ENCODE data around the gene PPARD. TPM values are rescaled to one million over a fixed set of nuclear protein-coding genes. Genes with fewer than 3 reads are reported as not detected.
A peak's percentile ranks its signal among the peaks of the same experiment; 100 is the strongest.

PPARD gene
- total and polyA plus RNA-seq, 4 donors: 4.9 to 44.1 (median 27.7) TPM

GRCh38 chr6:35372633-35373032 is 30.3 kb downstream of the PPARD start:
- no peak for DNase-seq (ENCODE audit: low read depth in 4 of 6, low spot score in 6 of 6)
- Histone ChIP-seq H3K9me3 (ENCODE audit: control insufficient read depth, insufficient read depth, low read length) (no peaks in the 10 kb centered on the region), H3K36me3 (ENCODE audit: control insufficient read depth, insufficient read depth, low read length) (no peaks in the 10 kb centered on the region), H3K4me3 (ENCODE audit: low read depth, low read length) (no peak overlapping the region), H3K27me3 (ENCODE audit: control insufficient read depth, insufficient read depth, low read length) (no peaks in the 10 kb centered on the region), H3K4me1 (ENCODE audit: control insufficient read depth, insufficient read depth, low read length) (peaks cover 11% of the 10 kb centered on the region), H3K27ac (ENCODE audit: low read depth, low read length) (no peak overlapping the region)

GRCh38 chr6:35376281-35376680 is 33.9 kb downstream of the PPARD start:
- no peaks in the 10 kb centered on the region for H3K36me3 ChIP-seq (ENCODE audit: control insufficient read depth, insufficient read depth, low read length)
- peaks cover 8% of the 10 kb centered on the region for H3K4me1 ChIP-seq (ENCODE audit: control insufficient read depth, insufficient read depth, low read length)
- 100% methylated on average over 1 of the region's 2 CpGs for WGBS (ENCODE audit: insufficient coverage)
- H3K27ac ChIP-seq (ENCODE audit: low read depth, low read length): no peak overlapping the region
- DNase-seq (ENCODE audit: low read depth in 4 of 6, low spot score in 6 of 6): no peak
- H3K9me3 ChIP-seq (ENCODE audit: control insufficient read depth, insufficient read depth, low read length): no peaks in the 10 kb centered on the region
- H3K4me3 ChIP-seq (ENCODE audit: low read depth, low read length): no peak overlapping the region
- no peaks in the 10 kb centered on the region for H3K27me3 ChIP-seq (ENCODE audit: control insufficient read depth, insufficient read depth, low read length)

DNA sequence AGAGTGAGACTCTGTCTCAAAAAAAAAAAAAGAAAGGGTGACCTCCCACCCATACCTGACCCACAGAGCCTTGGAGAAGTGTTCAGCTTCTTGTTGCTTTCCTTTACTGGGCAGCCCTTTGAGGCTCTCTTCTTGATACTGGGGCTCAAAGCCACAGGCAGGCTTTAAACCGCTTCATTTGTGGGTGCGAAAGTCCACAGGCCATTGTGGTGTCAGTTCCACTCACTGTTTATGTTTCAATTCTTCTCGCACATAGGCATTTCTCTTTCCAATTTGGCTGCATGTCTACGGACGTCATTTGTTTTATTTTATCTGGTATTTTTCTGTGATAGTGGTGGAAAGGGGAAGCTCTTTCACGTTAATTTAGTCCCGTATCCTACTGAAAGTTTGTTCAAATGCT is 34.6 kb downstream of the PPARD start:
- WGBS (ENCODE audit: insufficient coverage): 83% methylated on average over 3 of the region's 7 CpGs
- Histone ChIP-seq H3K9me3 (ENCODE audit: control insufficient read depth, insufficient read depth, low read length) (no peaks in the 10 kb centered on the region), H3K27me3 (ENCODE audit: control insufficient read depth, insufficient read depth, low read length) (no peaks in the 10 kb centered on the region), H3K36me3 (ENCODE audit: control insufficient read depth, insufficient read depth, low read length) (no peaks in the 10 kb centered on the region), H3K4me3 (ENCODE audit: low read depth, low read length) (no peak overlapping the region), H3K27ac (ENCODE audit: low read depth, low read length) (peak overlapping the region; percentile 0), H3K4me1 (ENCODE audit: control insufficient read depth, insufficient read depth, low read length) (peaks cover 8% of the 10 kb centered on the region)
- DNase-seq (ENCODE audit: low read depth in 4 of 6, low spot score in 6 of 6): peak in 1 of 6 donors; percentile 33

DNA sequence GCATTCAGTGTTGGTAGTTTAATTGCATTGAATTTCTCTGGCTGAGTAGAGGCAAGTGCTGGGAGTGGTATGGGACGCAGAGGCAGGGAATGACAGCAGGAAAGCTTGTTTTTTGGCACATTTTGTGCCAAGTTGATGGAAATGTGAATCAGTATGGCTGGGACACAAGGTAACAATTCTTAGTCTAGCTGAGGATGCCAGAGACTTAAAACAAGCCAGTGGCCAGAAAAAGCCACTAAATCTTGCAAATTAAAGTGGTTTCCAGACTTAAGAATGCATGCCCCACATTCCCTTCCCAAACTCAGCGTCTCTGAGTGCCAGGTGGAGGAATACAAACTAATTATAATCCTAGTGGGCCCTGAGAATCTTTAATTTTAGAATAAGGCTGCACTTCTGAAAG is 35.9 kb downstream of the PPARD start:
- Histone ChIP-seq H3K4me3 (ENCODE audit: low read depth, low read length) (no peak overlapping the region), H3K36me3 (ENCODE audit: control insufficient read depth, insufficient read depth, low read length) (no peaks in the 10 kb centered on the region), H3K27ac (ENCODE audit: low read depth, low read length) (no peak overlapping the region), H3K9me3 (ENCODE audit: control insufficient read depth, insufficient read depth, low read length) (no peaks in the 10 kb centered on the region), H3K27me3 (ENCODE audit: control insufficient read depth, insufficient read depth, low read length) (no peaks in the 10 kb centered on the region), H3K4me1 (ENCODE audit: control insufficient read depth, insufficient read depth, low read length) (peaks cover 8% of the 10 kb centered on the region)
- DNase-seq (ENCODE audit: low read depth in 4 of 6, low spot score in 6 of 6): peak in 1 of 6 donors; percentile 77
- 53% methylated on average over 1 of the region's 2 CpGs for WGBS (ENCODE audit: insufficient coverage)

GRCh38 chr6:35381132-35381531 is 38.8 kb downstream of the PPARD start:
- no CpG with 5 or more reads among the region's 6 CpGs for WGBS (ENCODE audit: insufficient coverage)
- H3K36me3 ChIP-seq (ENCODE audit: control insufficient read depth, insufficient read depth, low read length): no peaks in the 10 kb centered on the region

DNA sequence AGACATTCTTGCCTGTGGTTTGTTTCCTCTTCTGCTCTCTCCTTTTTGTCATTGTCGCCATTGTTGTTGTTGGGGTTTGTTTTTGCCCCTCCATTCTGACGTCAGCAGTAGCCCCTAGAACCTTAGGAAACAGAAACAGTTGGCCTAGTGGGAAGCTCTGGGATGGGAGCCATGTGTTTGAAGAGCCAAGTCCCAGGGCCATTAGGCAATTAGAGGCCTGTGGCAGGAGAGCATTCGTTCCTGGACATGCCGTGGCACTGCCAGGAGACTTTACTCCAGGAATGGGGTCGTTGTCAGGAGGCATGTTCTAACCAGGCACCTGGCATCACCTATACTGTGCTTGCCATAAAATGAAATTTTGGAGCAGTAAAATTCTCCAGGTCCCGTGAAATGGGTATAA is 39.7 kb downstream of the PPARD start:
- H3K9me3 ChIP-seq (ENCODE audit: control insufficient read depth, insufficient read depth, low read length): no peaks in the 10 kb centered on the region
- H3K27ac ChIP-seq (ENCODE audit: low read depth, low read length): no peak overlapping the region
- 67% methylated on average over 1 of the region's 6 CpGs for WGBS (ENCODE audit: insufficient coverage)
- peaks cover 12% of the 10 kb centered on the region for H3K4me1 ChIP-seq (ENCODE audit: control insufficient read depth, insufficient read depth, low read length)
- H3K27me3 ChIP-seq (ENCODE audit: control insufficient read depth, insufficient read depth, low read length): no peaks in the 10 kb centered on the region
- H3K36me3 ChIP-seq (ENCODE audit: control insufficient read depth, insufficient read depth, low read length): no peaks in the 10 kb centered on the region
- DNase-seq (ENCODE audit: low read depth in 4 of 6, low spot score in 6 of 6): peak in 1 of 6 donors; percentile 26
- H3K4me3 ChIP-seq (ENCODE audit: low read depth, low read length): no peak overlapping the region

More at GRCh38 chr6:35381132-35381531, 38.8 kb downstream of the PPARD start:
- Histone ChIP-seq H3K4me1 (ENCODE audit: control insufficient read depth, insufficient read depth, low read length) (peaks cover 12% of the 10 kb centered on the region), H3K27ac (ENCODE audit: low read depth, low read length) (no peak overlapping the region), H3K9me3 (ENCODE audit: control insufficient read depth, insufficient read depth, low read length) (no peaks in the 10 kb centered on the region), H3K27me3 (ENCODE audit: control insufficient read depth, insufficient read depth, low read length) (no peaks in the 10 kb centered on the region), H3K4me3 (ENCODE audit: low read depth, low read length) (no peak overlapping the region)
- no peak for DNase-seq (ENCODE audit: low read depth in 4 of 6, low spot score in 6 of 6)

DNA sequence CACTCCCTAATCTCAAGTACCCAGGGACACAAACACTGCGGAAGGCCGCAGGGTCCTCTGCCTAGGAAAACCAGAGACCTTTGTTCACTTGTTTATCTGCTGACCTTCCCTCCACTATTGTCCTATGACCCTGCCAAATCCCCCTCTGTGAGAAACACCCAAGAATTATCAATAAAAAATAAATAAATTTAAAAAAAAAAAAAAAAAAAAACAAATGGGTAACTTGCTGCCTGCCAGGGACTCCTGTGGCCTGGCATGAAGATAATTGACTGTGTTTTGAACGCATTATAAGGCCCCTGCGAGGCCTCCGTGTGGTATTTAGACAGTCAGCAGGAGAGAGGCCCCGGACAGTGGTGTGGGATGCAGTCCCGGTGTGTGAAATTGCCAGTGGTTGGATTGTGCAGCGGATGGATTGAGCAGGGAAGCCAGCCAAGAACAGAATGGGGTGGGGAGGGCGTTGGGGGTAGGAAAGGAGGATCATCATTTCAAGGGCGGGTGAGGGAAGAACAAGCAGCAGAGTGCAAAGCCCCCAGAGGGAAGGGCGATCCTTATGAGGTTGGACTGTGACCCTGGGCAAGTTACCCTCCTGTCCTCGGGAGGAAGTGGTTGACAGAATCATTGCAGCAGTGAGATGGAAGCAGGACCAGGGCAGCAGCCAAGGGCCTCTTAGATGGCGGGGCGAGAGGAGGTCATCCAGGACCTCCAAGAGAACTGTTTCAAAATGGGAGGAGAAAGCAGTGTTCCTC is 43.3 kb downstream of the PPARD start:
- Histone ChIP-seq H3K9me3 (ENCODE audit: control insufficient read depth, insufficient read depth, low read length) (no peaks in the 10 kb centered on the region), H3K27ac (ENCODE audit: low read depth, low read length) (no peak overlapping the region), H3K4me1 (ENCODE audit: control insufficient read depth, insufficient read depth, low read length) (peaks cover 5% of the 10 kb centered on the region), H3K27me3 (ENCODE audit: control insufficient read depth, insufficient read depth, low read length) (no peaks in the 10 kb centered on the region), H3K4me3 (ENCODE audit: low read depth, low read length) (no peak overlapping the region), H3K36me3 (ENCODE audit: control insufficient read depth, insufficient read depth, low read length) (no peaks in the 10 kb centered on the region)
- peak in 2 of 6 donors; percentile 23 to 67 for DNase-seq (ENCODE audit: low read depth in 4 of 6, low spot score in 6 of 6)
- WGBS (ENCODE audit: insufficient coverage): 48% methylated on average over 12 of the region's 14 CpGs

DNA sequence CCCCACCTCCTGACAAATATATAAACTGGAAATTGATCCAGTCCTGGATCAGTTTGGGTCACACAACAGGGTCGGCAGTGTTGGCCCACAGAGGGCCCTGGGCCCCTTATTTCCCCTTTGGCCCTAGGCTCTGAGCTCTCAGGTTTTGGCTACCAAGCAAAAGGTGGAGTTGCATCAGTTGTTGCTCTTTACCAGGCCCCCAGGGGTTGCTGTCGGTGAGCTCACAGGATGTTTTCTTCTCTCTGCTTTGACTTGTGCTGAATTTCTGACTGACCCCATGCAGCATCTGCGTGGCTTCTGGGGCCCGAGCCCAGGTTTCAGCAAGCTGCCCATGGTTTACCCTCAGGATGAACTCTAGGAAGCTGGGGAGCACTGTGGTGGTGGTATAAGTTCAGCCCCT is 44.6 kb downstream of the PPARD start:
- no peak for DNase-seq (ENCODE audit: low read depth in 4 of 6, low spot score in 6 of 6)
- WGBS (ENCODE audit: insufficient coverage): 74% methylated on average over 2 of the region's 4 CpGs
- H3K27me3 ChIP-seq (ENCODE audit: control insufficient read depth, insufficient read depth, low read length): no peaks in the 10 kb centered on the region
- H3K4me1 ChIP-seq (ENCODE audit: control insufficient read depth, insufficient read depth, low read length): peaks cover 9% of the 10 kb centered on the region
- no peaks in the 10 kb centered on the region for H3K9me3 ChIP-seq (ENCODE audit: control insufficient read depth, insufficient read depth, low read length)
- no peaks in the 10 kb centered on the region for H3K36me3 ChIP-seq (ENCODE audit: control insufficient read depth, insufficient read depth, low read length)
- no peak overlapping the region for H3K27ac ChIP-seq (ENCODE audit: low read depth, low read length)
- no peak overlapping the region for H3K4me3 ChIP-seq (ENCODE audit: low read depth, low read length)

DNA sequence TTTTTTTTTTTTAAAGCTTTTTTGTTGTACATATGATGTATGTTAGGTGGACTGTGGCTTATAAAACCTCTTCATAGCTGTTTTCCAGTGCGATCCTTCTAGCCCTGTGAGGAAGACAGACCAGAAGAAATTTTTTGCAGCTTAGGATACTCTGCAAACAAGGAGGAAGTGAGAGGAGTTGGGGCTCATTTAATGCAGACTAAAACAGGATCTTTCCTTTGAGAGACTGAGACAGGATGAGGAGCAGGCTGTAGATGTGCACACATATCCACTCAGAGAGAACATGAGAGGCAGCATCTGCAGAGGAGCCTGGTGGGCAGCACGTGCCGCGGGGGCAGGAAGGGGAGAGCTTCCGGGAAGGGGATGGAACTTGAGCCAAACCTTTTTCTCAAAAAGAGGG is 45.7 kb downstream of the PPARD start:
- Histone ChIP-seq H3K4me3 (ENCODE audit: low read depth, low read length) (no peak overlapping the region), H3K9me3 (ENCODE audit: control insufficient read depth, insufficient read depth, low read length) (no peaks in the 10 kb centered on the region), H3K4me1 (ENCODE audit: control insufficient read depth, insufficient read depth, low read length) (peaks cover 19% of the 10 kb centered on the region), H3K27me3 (ENCODE audit: control insufficient read depth, insufficient read depth, low read length) (no peaks in the 10 kb centered on the region), H3K27ac (ENCODE audit: low read depth, low read length) (no peak overlapping the region), H3K36me3 (ENCODE audit: control insufficient read depth, insufficient read depth, low read length) (no peaks in the 10 kb centered on the region)
- WGBS (ENCODE audit: insufficient coverage): 90% methylated on average over 5 of the region's 5 CpGs
- no peak for DNase-seq (ENCODE audit: low read depth in 4 of 6, low spot score in 6 of 6)

- WGBS (ENCODE audit: insufficient coverage): 100% methylated on average over 5 of the region's 5 CpGs
- peaks cover 21% of the 10 kb centered on the region for H3K4me1 ChIP-seq (ENCODE audit: control insufficient read depth, insufficient read depth, low read length)
- no peak for DNase-seq (ENCODE audit: low read depth in 4 of 6, low spot score in 6 of 6)
- no peak overlapping the region for H3K27ac ChIP-seq (ENCODE audit: low read depth, low read length)
- H3K9me3 ChIP-seq (ENCODE audit: control insufficient read depth, insufficient read depth, low read length): no peaks in the 10 kb centered on the region
- H3K27me3 ChIP-seq (ENCODE audit: control insufficient read depth, insufficient read depth, low read length): no peaks in the 10 kb centered on the region
- H3K36me3 ChIP-seq (ENCODE audit: control insufficient read depth, insufficient read depth, low read length): no peaks in the 10 kb centered on the region
- H3K4me3 ChIP-seq (ENCODE audit: low read depth, low read length): no peak overlapping the region
Measured at GRCh38 chr6:35388772-35389352, 46.5 kb downstream of the PPARD start.

Data from spinal cord (tissue), 10 donors.